Smooth muscle cell (in vitro differentiated cells): ENCODE data around the gene KIAA0040. TPM values are rescaled to one million over a fixed set of nuclear protein-coding genes. Genes with fewer than 3 reads are reported as not detected.

ENCODE experiments used
- DNase-seq: peaks from one replicate; lab custom pipeline; 2025; ENCODE audit not compliant: unreplicated experiment; lab: John Stamatoyannopoulos, UW
- H2AFZ ChIP-seq: fragments of 200-600 bp; sonication (generic); 2 replicates; pipeline ENCODE4 v1.6.0; 2016; ENCODE audit warnings: antibody characterized with exemption, low read depth, mild to moderate bottlenecking
- H3F3A ChIP-seq: fragments of 200-600 bp; sonication (generic); 2 replicates; pipeline ENCODE4 v1.6.0; 2017; ENCODE audit warnings: antibody characterized with exemption, low read depth
- H3K27ac ChIP-seq: fragments of 200-600 bp; sonication (generic); 2 replicates; pipeline ENCODE4 v1.5.1; 2016; ENCODE audit warnings: low read depth, mild to moderate bottlenecking
- H3K27me3 ChIP-seq: fragments of 200-600 bp; sonication (generic); 2 replicates; pipeline ENCODE4 v1.6.1; 2016; ENCODE audit warnings: low read depth, mild to moderate bottlenecking
- H3K36me3 ChIP-seq: fragments of 200-600 bp; sonication (generic); 2 replicates; pipeline ENCODE4 v1.5.1; 2016; ENCODE audit warnings: low read depth
- H3K4me1 ChIP-seq: fragments of 200-600 bp; sonication (generic); 2 replicates; pipeline ENCODE4 v1.5.1; 2016; ENCODE audit warnings: low read depth
- H3K4me2 ChIP-seq: fragments of 200-600 bp; sonication (generic); 2 replicates; pipeline ENCODE4 v1.6.0; 2016; ENCODE audit warnings: mild to moderate bottlenecking
- H3K4me3 ChIP-seq: fragments of 200-600 bp; sonication (generic); 2 replicates; pipeline ENCODE4 v1.5.1; 2016; ENCODE audit warnings: mild to moderate bottlenecking
- H3K79me2 ChIP-seq: fragments of 200-600 bp; sonication (generic); 2 replicates; pipeline ENCODE4 v1.6.0; 2016; ENCODE audit warnings: low read depth, mild to moderate bottlenecking
- H3K9ac ChIP-seq: fragments of 200-600 bp; sonication (generic); 2 replicates; pipeline ENCODE4 v1.6.0; 2016; ENCODE audit warnings: low read depth
- H3K9me3 ChIP-seq: fragments of 200-600 bp; sonication (generic); replicated peaks from 2 replicates; pipeline ENCODE4 v1.5.1; 2016; ENCODE audit warnings: low read depth
- H4K20me1 ChIP-seq: fragments of 200-600 bp; sonication (generic); 2 replicates; pipeline ENCODE4 v1.6.0; 2016; ENCODE audit warnings: low read depth
- WGBS: methylation state at CpG from one replicate; pipeline ENCODE4 v1.1.7; 2016; ENCODE audit warnings: low lambda C conversion rate; 5-methylcytosine and 5-hydroxymethylcytosine counted together
- polyA plus RNA-seq: library from polyadenylated mRNA; unstranded; fragments of >200 nt; fragmentation: Nextera tagmentation; extraction: Ambion mirVana; gene quantifications from 2 replicates; pipeline ENCODE4 v1.2.1, GENCODE V29; 2016
- total RNA-seq: library from RNA; depleted of rRNA; stranded (reverse); fragments of >200 nt; gene quantifications from 2 replicates; pipeline ENCODE4 v1.2.3, GENCODE V29; 2014
- TF ChIP-seq, protein P1 (sequence below): fragments of 200-600 bp; sonication (generic); IDR thresholded peaks from 2 replicates; pipeline ENCODE4 v1.5.1; 2017; ENCODE audit warnings: borderline replicate concordance, mild to moderate bottlenecking, antibody characterized with exemption; ENCODE audit not compliant: insufficient read depth, poor library complexity, severe bottlenecking

Gene KIAA0040
- total and polyA plus RNA-seq, 2 experiments from 2014 or later = 3.8 to 8.9 TPM

GRCh38 chr1:175217721-175218531 lies 25.4 kb upstream of the KIAA0040 start:
- Histone ChIP-seq H2AFZ (no peak overlapping the region), H3K9ac (no peak overlapping the region), H3K36me3 (no peaks in the 10 kb centered on the region), H4K20me1 (no peaks in the 10 kb centered on the region), H3K4me2 (no peak overlapping the region), H3K27me3 (no peaks in the 10 kb centered on the region), H3K9me3 (no peaks in the 10 kb centered on the region), H3K4me1 (no peaks in the 10 kb centered on the region), H3F3A (no peaks in the 10 kb centered on the region), H3K4me3 (no peak overlapping the region), H3K79me2 (no peaks in the 10 kb centered on the region), H3K27ac (no peak overlapping the region)
- DNase-seq = no peak
- TF ChIP-seq, protein P1, sequence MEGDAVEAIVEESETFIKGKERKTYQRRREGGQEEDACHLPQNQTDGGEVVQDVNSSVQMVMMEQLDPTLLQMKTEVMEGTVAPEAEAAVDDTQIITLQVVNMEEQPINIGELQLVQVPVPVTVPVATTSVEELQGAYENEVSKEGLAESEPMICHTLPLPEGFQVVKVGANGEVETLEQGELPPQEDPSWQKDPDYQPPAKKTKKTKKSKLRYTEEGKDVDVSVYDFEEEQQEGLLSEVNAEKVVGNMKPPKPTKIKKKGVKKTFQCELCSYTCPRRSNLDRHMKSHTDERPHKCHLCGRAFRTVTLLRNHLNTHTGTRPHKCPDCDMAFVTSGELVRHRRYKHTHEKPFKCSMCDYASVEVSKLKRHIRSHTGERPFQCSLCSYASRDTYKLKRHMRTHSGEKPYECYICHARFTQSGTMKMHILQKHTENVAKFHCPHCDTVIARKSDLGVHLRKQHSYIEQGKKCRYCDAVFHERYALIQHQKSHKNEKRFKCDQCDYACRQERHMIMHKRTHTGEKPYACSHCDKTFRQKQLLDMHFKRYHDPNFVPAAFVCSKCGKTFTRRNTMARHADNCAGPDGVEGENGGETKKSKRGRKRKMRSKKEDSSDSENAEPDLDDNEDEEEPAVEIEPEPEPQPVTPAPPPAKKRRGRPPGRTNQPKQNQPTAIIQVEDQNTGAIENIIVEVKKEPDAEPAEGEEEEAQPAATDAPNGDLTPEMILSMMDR = no peak
- 78% methylated on average over 10 of the region's 10 CpGs for WGBS

- no peaks in the 10 kb centered on the region for H3K9me3 ChIP-seq
- no peaks in the 10 kb centered on the region for H3K4me1 ChIP-seq
- H3K9ac ChIP-seq = no peak overlapping the region
- H3K79me2 ChIP-seq = no peaks in the 10 kb centered on the region
- H3K4me3 ChIP-seq = no peak overlapping the region
- no peaks in the 10 kb centered on the region for H4K20me1 ChIP-seq
- no peaks in the 10 kb centered on the region for H3K27me3 ChIP-seq
- H3K36me3 ChIP-seq = no peaks in the 10 kb centered on the region
- H3K4me2 ChIP-seq = no peak overlapping the region
- TF ChIP-seq, protein P1 = no peak
- no peak overlapping the region for H3K27ac ChIP-seq
- DNase-seq = no peak
- H3F3A ChIP-seq = no peaks in the 10 kb centered on the region
- H2AFZ ChIP-seq = no peak overlapping the region
- WGBS = 92% methylated on average over 2 of the region's 2 CpGs
Measured at GRCh38 chr1:175216444-175216843, 23.9 kb upstream of the KIAA0040 start.

GRCh38 chr1:175211656-175212055 lies 19.1 kb upstream of the KIAA0040 start:
- no peak overlapping the region for H3K4me3 ChIP-seq
- H3K9me3 ChIP-seq = no peaks in the 10 kb centered on the region
- no peak for DNase-seq
- no peaks in the 10 kb centered on the region for H3K36me3 ChIP-seq
- no peaks in the 10 kb centered on the region for H3K27me3 ChIP-seq
- 94% methylated on average over 1 of the region's 1 CpG for WGBS
- H3K4me1 ChIP-seq = no peaks in the 10 kb centered on the region
- no peak overlapping the region for H2AFZ ChIP-seq
- H3K9ac ChIP-seq = no peak overlapping the region
- no peak overlapping the region for H3K27ac ChIP-seq
- no peaks in the 10 kb centered on the region for H4K20me1 ChIP-seq
- H3K4me2 ChIP-seq = no peak overlapping the region
- TF ChIP-seq, protein P1 = no peak
- H3K79me2 ChIP-seq = no peaks in the 10 kb centered on the region
- no peaks in the 10 kb centered on the region for H3F3A ChIP-seq

DNA sequence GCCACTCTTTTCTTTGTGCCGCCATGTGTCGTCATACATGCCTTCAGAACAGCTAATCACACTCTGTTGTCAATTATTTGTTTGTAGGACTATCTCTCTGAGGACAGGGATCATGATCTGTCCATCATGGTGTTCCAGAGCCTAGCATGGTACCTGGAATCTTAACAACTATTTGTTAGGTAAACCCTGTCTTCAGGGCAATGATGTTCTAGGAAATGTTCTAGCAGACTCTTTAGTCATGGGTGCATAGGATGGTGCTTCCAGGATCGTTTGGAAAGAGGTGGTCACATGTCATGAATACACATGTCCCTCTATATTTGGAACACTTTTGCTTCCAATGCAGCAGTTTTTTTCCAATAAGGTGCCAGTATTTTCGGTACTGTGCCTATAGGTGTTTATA lies 18.2 kb upstream of the KIAA0040 start:
- H4K20me1 ChIP-seq = no peaks in the 10 kb centered on the region
- no peak for DNase-seq
- H3K4me3 ChIP-seq = no peak overlapping the region
- no peak overlapping the region for H3K27ac ChIP-seq
- H3K9me3 ChIP-seq = no peaks in the 10 kb centered on the region
- H3K4me1 ChIP-seq = no peaks in the 10 kb centered on the region
- H3K4me2 ChIP-seq = no peak overlapping the region
- TF ChIP-seq, protein P1 = no peak
- H3F3A ChIP-seq = no peaks in the 10 kb centered on the region
- no peaks in the 10 kb centered on the region for H3K27me3 ChIP-seq
- no peak overlapping the region for H2AFZ ChIP-seq
- H3K9ac ChIP-seq = no peak overlapping the region
- H3K36me3 ChIP-seq = no peaks in the 10 kb centered on the region
- WGBS = 87% methylated on average over 4 of the region's 4 CpGs
- no peaks in the 10 kb centered on the region for H3K79me2 ChIP-seq
